NCI-H2171 treated with DMSO at 0.1 percent for 48 hours (cell line): ENCODE measurements around the gene OLIG2.

Source experiments
- DNase-seq: peaks from one replicate; lab custom pipeline; 2025; lab: John Stamatoyannopoulos, UW

OLIG2 gene

GRCh38 chr21:33064623-33065390 is 39.1 kb downstream of the OLIG2 start:
- DNase-seq, result peak; percentile 14

GRCh38 chr21:33067043-33067442 is 41.3 kb downstream of the OLIG2 start:
- DNase-seq, result no peak

GRCh38 chr21:33067457-33067856 is 41.7 kb downstream of the OLIG2 start:
- no peak for DNase-seq

- no peak for DNase-seq
Observed at GRCh38 chr21:33069243-33069642, 43.5 kb downstream of the OLIG2 start.

- no peak for DNase-seq
Observed at GRCh38 chr21:33069645-33069993, 43.9 kb downstream of the OLIG2 start.

GRCh38 chr21:33069994-33070743 is 44.4 kb downstream of the OLIG2 start, which contains the start of gene OLIG1:
Gene OLIG1 (plus strand): TSS chr21:33070141. CDS start chr21:33070247, 106 bp downstream.
- peak; percentile 76 for DNase-seq

- no peak for DNase-seq
Observed at GRCh38 chr21:33070744-33070997, 44.9 kb downstream of the OLIG2 start.

GRCh38 chr21:33070998-33071769 is 45.4 kb downstream of the OLIG2 start:
- DNase-seq, result no peak

- no peak for DNase-seq
Observed at GRCh38 chr21:33071770-33072306, 46.1 kb downstream of the OLIG2 start.

GRCh38 chr21:33073636-33074035 is 47.9 kb downstream of the OLIG2 start:
- no peak for DNase-seq

- DNase-seq, result no peak
Observed at GRCh38 chr21:33075128-33075527, 49.4 kb downstream of the OLIG2 start.

- DNase-seq, result no peak
Observed at GRCh38 chr21:33075596-33076195, 50.0 kb downstream of the OLIG2 start.

- no peak for DNase-seq
Observed at GRCh38 chr21:33076600-33077329, 51.0 kb downstream of the OLIG2 start.
